Heart left ventricle (tissue), 16 donors: ENCODE results near the gene ZNF444. TPM values are rescaled to one million over a fixed set of nuclear protein-coding genes. Genes with fewer than 3 reads are reported as not detected.

Source experiments
- ATAC-seq, 4 donors: fragments of 200-7000 bp; cut with Tn5 transposase; one replicate each; pipeline ENCODE4 v1.9.1; 2020 to 2022; ENCODE audit warnings: moderate library complexity in 4 of 4, mild to moderate bottlenecking in 3 of 4, moderate number of reproducible peaks in 1 of 4
- DNase-seq, 5 donors: peaks; one replicate each; pipeline ENCODE4 v3.0.0-alpha.2; 2020
- H3K27ac ChIP-seq, 12 donors: fragments of 200-600 bp; sonication (generic) in 4 of 12; one replicate each; pipeline versions ENCODE4 v1.5.0 to v1.8.0; 2016 to 2022; ENCODE audit warnings: mild to moderate bottlenecking in 2 of 12
- H3K27me3 ChIP-seq, 9 donors: fragments of 200-600 bp; sonication (generic) in 2 of 9; one replicate each; pipeline versions ENCODE4 v1.5.1 to v1.8.0; 2016 to 2022; ENCODE audit warnings: mild to moderate bottlenecking in 3 of 9
- H3K36me3 ChIP-seq, 9 donors: fragments of 200-600 bp; sonication (generic) in 2 of 9; one replicate each; pipeline versions ENCODE4 v1.5.0 to v1.8.0; 2018 to 2022; ENCODE audit warnings: mild to moderate bottlenecking in 2 of 9
- H3K4me1 ChIP-seq, 12 donors: fragments of 200-600 bp; sonication (generic) in 4 of 12; one replicate each; pipeline versions ENCODE4 v1.5.0 to v1.8.0; 2016 to 2022; ENCODE audit warnings: mild to moderate bottlenecking in 3 of 12
- H3K4me3 ChIP-seq, 12 donors: fragments of 200-600 bp; sonication (generic) in 4 of 12; one replicate each; pipeline versions ENCODE4 v1.5.0 to v1.8.0; 2017 to 2022; ENCODE audit warnings: mild to moderate bottlenecking in 9 of 12, moderate library complexity in 4 of 12
- H3K9me3 ChIP-seq, 12 donors: fragments of 200-600 bp; sonication (generic) in 4 of 12; one replicate each; pipeline versions ENCODE4 v1.5.0 to v1.8.0; 2016 to 2022; ENCODE audit warnings: mild to moderate bottlenecking in 1 of 12
- CTCF ChIP-seq, 12 donors: fragments of 200-600 bp; sonication (generic) in 4 of 12; IDR thresholded peaks; one replicate each; pipeline versions ENCODE4 v1.5.0 to v1.8.0; 2018 to 2022; ENCODE audit warnings: antibody characterized with exemption in 12 of 12, mild to moderate bottlenecking in 5 of 12
- POLR2A ChIP-seq, 2 donors: fragments of 450-650 bp; IDR thresholded peaks; one replicate each; pipeline ENCODE4 v1.6.1; 2017; ENCODE audit warnings: antibody characterized with exemption in 2 of 2, mild to moderate bottlenecking in 2 of 2, moderate library complexity in 2 of 2
- WGBS, 4 donors: extraction: QIAGEN DNeasy Blood & Tissue Kit in 2 of 4; methylation state at CpG; one replicate each; pipeline versions ENCODE4 v1.1.5 to v1.1.7; 2013 to 2018; 5-methylcytosine and 5-hydroxymethylcytosine counted together
- intact Hi-C, 10 donors: fragments of 100-400 bp; cut with DNase I; formaldehyde crosslinking; loops; one replicate each; pipeline versions ENCODE4 v1.11.1 to v1.14.2; 2022
- polyA plus RNA-seq, 2 donors: library from polyadenylated mRNA; stranded (reverse); fragments of 200-250 nt; gene quantifications; one replicate each; pipeline ENCODE4 v1.2.3, GENCODE V29; 2013
- total RNA-seq, 9 donors: library from RNA; depleted of rRNA in 2 of 9; stranded (reverse); fragments of >200 nt in 2 of 9; fragmentation: NEBNext Ultra II Directional in 3 of 9; extraction: Animal tissue kit (Norgen Biotek cat#: 25700) in 3 of 9; gene quantifications; one replicate each; pipeline versions ENCODE4 v1.1.0 to v1.2.4, GENCODE V29; 2016 to 2023
- donor health status: ischemic (EF 13 %, LVEDD 7.1; RV severe dilation, severe dysfunction).
- donor health status: healthy with polysubstance abuse.
- donor health status: DM: no; HTN: yes; CAD: no.
- donor health status: DM: no; HTN: no; CAD: no.
- donor health status: ischemic (EF 25% LVEDD 6.9; RV normal size, moderate dysfunction).
- donor health status: ischemic (EF 25% LVEDD 5.7; RV mildly dilated, moderate dysfunction).
- donor health status: healthy.
- donor health status: DM: yes; HTN: yes; CAD: no.
- donor health status: ischemic (EF 35%, LVEDD 5.7; RV mildly dilated, moderate dysfunction).
- donor health status: nonischemic (EF 11% LVEDD 7.7; RV severe dilation, severe dysfunction).
- donor health status: DM: yes; HTN: yes; CAD: no.
- donor health status: PGD.
- donor health status: ischemic (EF 29% LVEDD 5.4; RV normal size, mild dysfunction).
- donor health status: nonischemic (EF 23%, LVEDD 6.1; RV moderate dilation, normal function).

Gene ZNF444
- total and polyA plus RNA-seq, 11 donors = 14.8 to 35.8 (median 20.1) TPM

- no peaks in the 10 kb centered on the region for H3K9me3 ChIP-seq
- DNase-seq = no peak
- intact Hi-C loops = no loop called here
- H3K27ac ChIP-seq = no peak overlapping the region
- TF ChIP-seq CTCF (IDR thresholded peaks at IDR 0.05) = no peak
- TF ChIP-seq POLR2A (IDR thresholded peaks at IDR 0.05) = no peak
- peaks cover 0 to 3% (median 0%) of the 10 kb centered on the region in 12 donors for H3K4me1 ChIP-seq
- no peaks in the 10 kb centered on the region for H3K27me3 ChIP-seq
- no peak for ATAC-seq
- H3K4me3 ChIP-seq = no peak overlapping the region
- 49 to 64% (median 52%) methylated on average over 9 of the region's 9 CpGs for WGBS, 4 donors
- H3K36me3 ChIP-seq = peaks cover 0 to 36% (median 21%) of the 10 kb centered on the region in 9 donors
Observed at GRCh38 chr19:56162258-56162657, 21.2 kb downstream of the ZNF444 start.

DNA sequence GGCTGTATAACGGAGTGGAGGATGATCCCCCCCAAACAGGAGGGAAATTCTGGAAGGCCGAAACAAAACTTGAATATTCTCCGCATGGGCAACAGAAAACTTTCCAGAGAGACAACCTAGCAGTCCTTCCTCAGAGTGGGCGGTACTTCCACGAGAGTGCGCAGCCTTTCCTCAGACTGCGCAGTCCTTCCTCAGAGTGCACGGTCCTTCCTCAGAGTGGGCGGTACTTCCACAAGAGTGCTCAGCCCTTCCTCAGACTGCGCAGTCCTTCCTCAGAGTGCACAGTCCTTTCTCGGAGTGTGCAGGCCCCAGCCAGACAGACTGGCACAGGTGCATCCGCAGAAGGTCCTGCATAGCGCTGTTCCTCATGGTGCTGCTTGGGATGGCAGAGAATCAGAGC lies 22.0 kb downstream of the ZNF444 start:
- Histone ChIP-seq H3K36me3 (peaks cover 0 to 35% (median 21%) of the 10 kb centered on the region in 9 donors), H3K4me3 (no peak overlapping the region), H3K27ac (no peak overlapping the region), H3K9me3 (no peaks in the 10 kb centered on the region), H3K27me3 (no peaks in the 10 kb centered on the region), H3K4me1 (no peaks in the 10 kb centered on the region)
- TF ChIP-seq CTCF (IDR thresholded peaks at IDR 0.05) = no peak
- TF ChIP-seq POLR2A (IDR thresholded peaks at IDR 0.05) = no peak
- DNase-seq (no peak), ATAC-seq (no peak)
- intact Hi-C loops = no loop called here
- 86 to 94% (median 91%) methylated on average over 10 to 13 of the region's 13 CpGs for WGBS, 4 donors

DNA sequence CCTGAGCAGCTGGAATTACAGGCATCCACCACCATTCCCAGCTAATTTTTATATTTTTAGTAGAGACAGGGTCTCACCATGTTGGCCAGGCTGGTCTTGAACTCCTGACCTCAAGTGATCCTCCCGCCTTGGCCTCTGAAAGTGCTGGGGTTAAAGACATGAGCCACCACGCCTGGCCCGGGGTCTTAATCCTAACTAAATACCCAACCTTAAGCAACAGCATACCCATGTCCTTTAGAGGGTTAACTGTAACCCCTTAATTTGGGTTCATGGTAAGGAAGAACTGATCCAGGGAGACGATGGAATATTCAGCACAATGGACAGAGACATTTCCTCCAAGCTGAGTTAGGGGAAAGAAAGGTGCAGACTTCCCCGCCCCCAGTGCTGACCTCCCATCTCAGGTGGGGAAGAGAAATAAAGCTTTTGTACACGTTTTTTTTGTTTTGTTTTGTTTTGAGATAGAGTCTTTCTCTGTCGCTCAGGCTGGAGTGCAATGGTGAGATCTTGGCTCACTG lies 26.0 kb downstream of the ZNF444 start:
- intact Hi-C loops = no loop called here
- no peak for ATAC-seq
- no peak overlapping the region for H3K27ac ChIP-seq
- no peak for DNase-seq
- H3K4me3 ChIP-seq = no peak overlapping the region
- no peaks in the 10 kb centered on the region for H3K36me3 ChIP-seq
- no peaks in the 10 kb centered on the region for H3K27me3 ChIP-seq
- TF ChIP-seq CTCF (IDR thresholded peaks at IDR 0.05) (no peak), POLR2A (IDR thresholded peaks at IDR 0.05) (no peak)
- peaks cover 0 to 6% (median 0%) of the 10 kb centered on the region in 12 donors for H3K4me1 ChIP-seq
- no peaks in the 10 kb centered on the region for H3K9me3 ChIP-seq
- 37 to 43% (median 42%) methylated on average over 7 of the region's 7 CpGs for WGBS, 4 donors

- peak in 3 of 5 donors; percentile 35 to 50 (median 45) for DNase-seq
- no peak for TF ChIP-seq POLR2A (IDR thresholded peaks at IDR 0.05)
- no peak for TF ChIP-seq CTCF (IDR thresholded peaks at IDR 0.05)
- intact Hi-C loops = loop anchor here in 4 of 10 donors (2.0 to 10.0 kb wide), 7 partner anchors 13 to 185 kb away; no protein-coding TSS in a partner anchor
- ATAC-seq = peak; percentile 30 to 92 (median 46)
- peak overlapping the region in 3 of 12 donors; percentile 5 to 46 (median 28) for H3K27ac ChIP-seq
- H3K9me3 ChIP-seq = no peaks in the 10 kb centered on the region
- H3K4me3 ChIP-seq = no peak overlapping the region
- 42 to 55% (median 49%) methylated on average over 14 of the region's 14 CpGs for WGBS, 4 donors
- peaks cover 0 to 9% (median 6%) of the 10 kb centered on the region in 9 donors for H3K27me3 ChIP-seq
- H3K36me3 ChIP-seq = no peaks in the 10 kb centered on the region
- H3K4me1 ChIP-seq = peaks cover 0 to 6% (median 0%) of the 10 kb centered on the region in 12 donors
Observed at GRCh38 chr19:56170261-56170660, 29.2 kb downstream of the ZNF444 start.
